Activated CD8-positive, alpha-beta memory T cell treated with anti-CD3 and anti-CD28 coated beads for 24 hours (primary cell): Measurements from ENCODE around the gene WWTR1.

Experiments
- DNase-seq: peaks from one replicate; pipeline ENCODE4 v3.0.0-alpha.2; 2020

Gene WWTR1

DNA sequence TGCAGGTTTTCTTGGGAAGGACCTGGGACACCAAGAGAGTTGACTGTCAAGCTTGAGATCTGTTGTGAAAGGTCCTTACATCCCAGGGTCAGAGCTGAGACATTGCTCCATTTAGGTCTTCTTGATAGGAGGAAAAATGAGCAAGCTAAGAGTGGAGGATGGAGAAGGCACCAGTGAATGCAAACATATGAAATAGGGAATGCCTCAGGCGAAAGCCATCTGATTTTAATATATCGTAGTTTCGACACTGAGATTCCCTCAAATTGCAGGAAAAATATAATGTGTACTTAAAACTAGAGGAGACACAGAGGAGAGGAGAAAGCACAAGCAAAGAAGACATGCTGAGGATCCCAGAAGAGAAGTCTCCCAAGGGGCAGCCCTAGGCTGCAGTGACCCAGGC is 97.8 kb downstream of the WWTR1 start:
- no peak for DNase-seq

- no peak for DNase-seq
Observed at GRCh38 chr3:149559525-149559924, 98.3 kb downstream of the WWTR1 start.

DNA sequence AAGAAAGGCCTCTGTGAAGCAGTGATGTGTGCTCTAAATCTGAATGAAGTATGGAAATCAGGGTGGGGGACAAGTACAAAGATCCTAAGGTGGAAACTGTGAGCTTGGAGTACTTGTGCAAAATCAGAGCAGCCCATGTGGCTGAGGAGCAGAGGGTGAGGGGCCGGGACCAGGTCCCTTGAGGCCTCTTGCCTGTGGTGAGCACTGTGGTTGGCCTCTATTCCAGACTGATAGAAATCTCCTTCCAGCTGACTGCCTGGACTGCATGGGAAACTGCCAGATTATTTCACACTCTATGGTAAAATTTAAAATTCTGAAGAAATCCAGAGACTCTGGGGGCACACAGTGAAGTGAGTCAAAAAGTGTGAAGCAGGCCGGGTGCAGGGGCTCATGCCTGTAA is 101.9 kb downstream of the WWTR1 start:
- no peak for DNase-seq

DNA sequence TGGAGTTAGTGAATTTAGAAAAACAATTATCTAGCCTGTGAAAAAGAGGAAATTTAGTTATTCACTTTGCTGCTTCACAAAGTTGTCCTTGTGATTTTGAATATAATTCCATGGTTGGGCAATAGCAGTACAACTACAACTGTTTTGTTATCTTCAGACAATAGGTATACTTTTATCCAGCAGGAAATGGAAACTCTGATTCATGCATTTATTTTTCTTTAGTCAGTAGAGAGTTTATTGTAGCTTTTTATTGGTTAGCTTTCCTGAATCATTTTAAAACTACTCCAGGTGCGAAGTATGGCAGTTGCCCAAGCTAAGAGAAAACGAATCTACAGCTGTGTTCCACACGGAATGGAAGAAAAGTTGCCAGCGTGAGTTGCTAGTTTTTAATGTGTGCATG is 103.0 kb downstream of the WWTR1 start:
- no peak for DNase-seq

DNA sequence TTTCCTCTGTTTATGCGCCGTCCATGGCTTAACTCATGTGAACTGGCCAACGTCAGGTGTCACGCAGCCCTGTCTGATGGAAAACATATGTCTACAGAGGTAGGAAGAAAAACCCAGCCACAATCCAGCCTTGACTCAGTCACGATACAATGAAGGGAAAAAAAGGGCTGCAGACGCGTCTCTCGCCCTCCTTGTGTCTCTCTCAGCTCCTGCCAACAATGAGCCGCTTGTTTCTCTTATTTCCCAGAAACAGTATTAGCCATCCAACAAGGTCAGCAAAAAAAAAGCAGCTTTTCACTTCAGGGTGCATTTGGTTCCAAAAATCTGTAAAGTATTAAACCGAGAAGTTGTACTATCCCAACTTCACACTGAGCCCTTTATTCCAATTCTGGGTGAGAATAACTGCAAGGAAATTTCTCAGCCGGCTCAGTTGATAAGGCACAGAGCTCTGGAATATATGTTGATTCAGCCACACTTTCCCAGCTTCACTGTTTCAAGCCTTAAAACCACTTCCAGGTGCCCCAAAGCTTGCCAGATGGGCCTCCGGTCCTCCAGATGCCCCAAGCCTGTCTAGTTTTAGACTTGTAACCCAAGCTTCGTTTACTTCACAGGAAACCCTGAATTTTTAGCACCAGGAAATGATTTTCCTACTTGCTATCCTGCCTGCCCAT is 103.9 kb downstream of the WWTR1 start:
- DNase-seq: no peak

DNA sequence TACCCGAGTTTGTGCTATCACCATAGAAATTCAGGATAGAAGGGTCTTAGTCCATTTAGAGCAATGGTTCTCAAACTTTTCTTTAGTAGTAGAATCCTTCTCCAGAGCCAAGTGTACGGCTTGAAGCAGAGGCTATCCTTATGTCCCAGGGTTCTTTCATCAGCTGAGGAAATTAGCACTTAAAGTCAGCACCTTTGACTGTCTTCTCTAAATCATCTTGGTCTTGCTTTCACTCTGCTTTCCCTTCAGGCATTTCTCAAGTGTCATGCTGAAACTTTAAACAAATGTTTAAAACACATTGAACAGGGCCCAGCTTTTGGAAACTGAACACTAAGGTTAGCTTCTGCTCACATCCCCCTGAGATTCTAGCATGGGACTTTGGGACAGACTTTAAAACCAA is 105.1 kb downstream of the WWTR1 start:
- DNase-seq: no peak

- DNase-seq: no peak
Observed at GRCh38 chr3:149551500-149551899, 106.3 kb downstream of the WWTR1 start.

DNA sequence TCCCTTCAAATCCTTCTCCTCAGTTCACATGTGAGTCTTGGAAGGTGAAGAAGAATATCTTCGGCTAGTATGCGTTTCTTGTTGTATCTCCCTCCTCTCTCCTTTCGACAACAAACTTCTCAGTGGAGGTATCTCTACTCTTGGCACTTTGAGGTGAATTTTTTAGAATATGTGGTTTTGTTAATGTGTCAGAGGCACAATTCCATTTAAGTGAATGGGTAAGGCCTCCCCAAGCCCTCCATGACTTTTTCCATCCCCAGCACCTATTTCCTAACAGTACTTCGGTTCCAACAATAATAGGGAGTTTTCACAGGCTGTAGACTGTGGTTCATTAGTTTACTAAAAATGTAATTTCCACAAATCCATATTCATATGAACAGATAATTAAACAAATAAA is 109.2 kb downstream of the WWTR1 start:
- no peak for DNase-seq

- DNase-seq: no peak
Observed at GRCh38 chr3:149547954-149548668, 109.7 kb downstream of the WWTR1 start.

DNA sequence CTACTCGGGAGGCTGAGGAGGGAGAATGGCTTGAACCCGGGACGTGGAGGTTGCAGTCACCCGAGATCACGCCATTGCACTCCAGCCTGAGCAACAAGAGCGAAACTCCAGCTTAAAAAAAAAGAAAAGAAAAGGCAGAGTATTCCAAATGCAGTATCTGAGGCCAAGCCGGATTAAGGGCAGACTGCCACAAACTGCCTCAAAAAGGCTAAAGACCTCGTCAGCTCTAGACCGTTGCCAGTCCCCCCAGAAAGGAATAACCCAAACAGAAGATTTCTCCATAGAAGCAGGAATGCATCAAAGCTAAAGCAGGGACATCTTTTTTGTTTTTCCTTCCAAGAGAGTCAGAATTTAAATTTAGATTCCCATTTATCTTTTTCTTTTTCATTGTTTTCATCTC is 110.4 kb downstream of the WWTR1 start:
- no peak for DNase-seq

- DNase-seq: no peak
Observed at GRCh38 chr3:149545049-149545448, 112.8 kb downstream of the WWTR1 start.

DNA sequence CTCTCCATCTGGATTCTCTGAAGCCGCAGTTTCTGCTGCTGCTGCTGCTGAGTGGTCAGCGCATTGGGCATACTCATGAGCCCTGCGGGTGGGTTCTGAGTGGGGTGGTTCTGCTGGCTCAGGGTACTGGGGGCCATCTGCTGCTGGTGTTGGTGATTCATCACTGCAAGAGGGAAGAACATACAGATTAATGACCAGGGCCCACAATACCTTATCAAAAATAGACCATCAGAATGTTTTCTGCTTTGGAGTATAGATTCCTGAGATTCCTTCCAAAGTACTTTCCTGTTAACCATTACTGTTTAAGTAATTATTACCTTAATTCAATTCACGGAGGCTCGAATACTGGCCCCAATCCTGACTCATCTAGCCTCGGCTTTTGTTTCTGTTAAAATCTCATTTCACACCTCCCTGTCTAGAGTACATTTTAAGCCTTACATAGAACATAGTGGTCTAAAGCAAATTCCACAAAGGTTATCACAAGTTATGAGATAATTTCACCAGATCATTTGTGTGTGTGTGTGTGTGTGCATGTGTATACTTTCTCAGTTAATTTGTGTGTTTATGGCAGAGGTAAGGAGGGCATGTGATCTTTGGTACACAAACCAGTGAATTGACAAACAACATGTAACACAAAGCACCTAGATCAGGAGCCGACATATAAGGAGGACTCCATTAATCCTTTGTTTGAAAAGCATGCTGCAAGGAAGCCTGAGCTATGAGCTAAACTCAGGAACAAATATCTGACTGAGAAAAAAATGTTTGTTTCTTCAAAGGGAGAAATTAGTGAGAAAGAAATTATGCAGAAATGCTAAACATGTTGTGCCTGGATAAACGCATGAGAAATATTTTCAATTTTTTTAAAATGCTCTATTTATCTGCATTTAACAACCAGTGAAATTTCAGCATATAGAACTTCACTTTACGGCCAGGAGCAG is 115.2 kb downstream of the WWTR1 start:
- DNase-seq: no peak

- DNase-seq: no peak
Observed at GRCh38 chr3:149541091-149541491, 116.7 kb downstream of the WWTR1 start.

DNA sequence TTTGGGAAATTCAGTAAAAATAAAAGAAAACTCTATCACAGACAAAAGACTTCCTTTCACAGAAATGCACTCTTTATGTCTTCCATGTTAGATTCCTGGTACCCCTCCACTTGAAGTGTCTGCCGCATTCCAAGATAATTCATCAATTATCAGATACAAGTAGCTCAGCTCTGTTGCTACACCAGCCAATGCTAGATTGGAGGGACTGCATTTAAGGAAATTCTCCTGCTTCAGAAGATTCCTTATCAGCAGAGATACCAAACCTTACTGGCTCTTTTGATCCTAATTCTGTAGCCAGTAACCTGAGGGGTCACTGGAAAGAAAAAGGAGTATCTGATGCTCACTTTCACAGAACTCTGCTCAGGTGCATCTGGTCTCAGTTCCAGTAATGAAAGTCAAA is 119.5 kb downstream of the WWTR1 start:
- DNase-seq: no peak

GRCh38 chr3:149536429-149536828 is 121.4 kb downstream of the WWTR1 start:
- no peak for DNase-seq

DNA sequence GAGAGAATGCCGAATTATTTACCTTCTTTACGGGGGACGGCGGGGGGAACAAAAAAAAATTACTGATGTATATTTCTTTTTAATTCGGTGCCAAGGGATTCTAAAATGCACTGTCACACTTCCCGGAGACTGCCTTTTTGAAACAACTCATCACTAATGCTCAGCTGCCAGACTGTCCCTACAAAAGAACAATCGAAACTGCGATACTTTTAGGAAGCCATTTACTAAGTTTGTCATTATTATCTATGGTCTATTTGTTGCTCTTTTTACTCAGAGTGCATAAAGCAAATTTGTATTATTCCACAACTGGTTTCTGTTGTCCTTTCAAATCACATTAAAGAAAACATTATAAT is 122.5 kb downstream of the WWTR1 start:
- no peak for DNase-seq

- DNase-seq: no peak
Observed at GRCh38 chr3:149534671-149535332, 123.0 kb downstream of the WWTR1 start.

- no peak for DNase-seq
Observed at GRCh38 chr3:149534082-149534481, 123.7 kb downstream of the WWTR1 start.

DNA sequence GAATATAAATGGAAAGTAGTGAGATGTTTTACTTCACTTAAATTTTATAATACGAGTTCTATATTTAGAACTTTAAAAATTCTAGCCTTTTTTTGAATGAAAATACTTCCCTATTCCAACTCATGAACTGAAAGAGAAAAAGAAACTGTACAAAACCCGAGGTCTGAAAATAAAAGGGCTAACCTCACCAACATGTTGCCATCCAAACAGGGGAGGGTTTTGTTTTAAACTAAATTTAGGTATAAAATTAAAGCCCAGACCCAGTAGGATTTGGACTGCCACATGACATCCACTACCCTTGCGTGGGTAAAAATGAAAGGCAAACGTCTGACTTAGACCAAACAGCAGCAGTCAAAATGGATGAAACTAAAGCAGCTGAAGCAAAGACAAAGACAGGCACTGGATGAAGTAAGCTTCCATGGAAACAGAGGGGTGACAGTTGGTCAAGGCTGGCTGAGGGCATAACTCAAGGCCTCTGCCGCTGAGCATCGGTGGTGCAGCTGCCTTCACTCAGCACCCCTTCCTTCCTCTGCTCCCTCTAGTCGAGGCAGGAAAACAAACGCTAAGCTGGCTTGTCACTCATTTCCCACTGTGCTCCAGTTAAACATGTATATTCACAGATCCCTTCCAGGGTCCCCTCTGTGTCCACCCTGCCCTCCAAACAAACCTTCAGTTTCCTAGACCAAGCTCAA is 125.2 kb downstream of the WWTR1 start:
- DNase-seq: no peak

DNA sequence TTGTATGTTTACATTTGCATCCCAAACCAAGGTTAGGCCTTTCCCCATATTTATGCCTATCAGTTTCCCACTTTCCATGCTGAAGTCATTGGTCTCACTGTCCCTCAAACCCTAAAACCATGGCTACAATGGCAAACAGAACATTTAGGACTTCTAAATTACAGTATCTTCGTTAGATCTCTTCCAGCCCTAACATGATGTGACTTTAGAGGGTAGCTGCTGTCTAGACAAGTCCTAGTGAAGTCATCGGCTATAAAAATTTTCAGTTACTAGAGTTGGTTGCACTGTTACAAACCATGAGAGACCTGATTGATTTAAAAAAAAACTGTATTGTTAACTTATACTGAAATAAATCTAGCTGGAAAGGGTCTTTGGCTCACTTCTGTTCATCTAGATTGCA is 128.7 kb downstream of the WWTR1 start:
- DNase-seq: no peak

DNA sequence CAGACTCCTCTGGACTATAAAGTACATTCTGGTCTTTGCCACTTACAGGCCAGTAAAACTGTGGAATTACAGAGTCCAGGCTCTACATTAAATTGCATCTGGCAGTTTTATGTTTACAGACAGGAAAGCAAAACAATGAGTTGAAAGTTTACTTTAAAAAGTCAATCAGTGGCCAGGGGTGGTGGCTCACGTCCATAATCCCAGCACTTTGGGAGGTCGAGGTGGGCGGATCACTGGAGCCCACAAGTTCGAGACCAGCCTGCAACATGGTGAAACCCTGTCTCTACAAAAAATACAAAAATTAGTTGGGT is 129.5 kb downstream of the WWTR1 start:
- DNase-seq: no peak

GRCh38 chr3:149527531-149528339 is 130.1 kb downstream of the WWTR1 start:
- DNase-seq: no peak
